ENCODE data around the gene SIK2. TPM values are rescaled to one million over a fixed set of nuclear protein-coding genes. Genes with fewer than 3 reads are reported as not detected.

Gene SIK2
- total and polyA plus RNA-seq, 11 donors, result 4.1 to 45.8 (median 27.5) TPM

- no peak for ATAC-seq
- H3K27ac ChIP-seq, result peak overlapping the region; percentile 91 to 99 (median 96)
- H3K4me3 ChIP-seq, result peak overlapping the region; percentile 69 to 96 (median 87)
- TF ChIP-seq POLR2A (IDR thresholded peaks at IDR 0.05) (no peak), CTCF (IDR thresholded peaks at IDR 0.05) (no peak)
- H3K27me3 ChIP-seq, result no peaks in the 10 kb centered on the region
- intact Hi-C loops (cut with DNase I), result loop anchor here in 9 of 10 donors (2.0 to 10.0 kb wide), 9 partner anchors 34 to 241 kb away; partner anchors contain the start of gene PPP2R1B (in 1 of the 9)
- no peak for DNase-seq
- 14 to 19% (median 15%) methylated on average over 9 of the region's 9 CpGs for WGBS, 4 donors
- no peaks in the 10 kb centered on the region for H3K36me3 ChIP-seq
- peaks cover 0 to 41% (median 23%) of the 10 kb centered on the region in 12 donors for H3K4me1 ChIP-seq
- no peaks in the 10 kb centered on the region for H3K9me3 ChIP-seq
These were observed 642 bp upstream of the SIK2 start for GRCh38 chr11:111601636-111601978.

GRCh38 chr11:111602865-111603610 lies 789 bp downstream of the SIK2 start:
- Histone ChIP-seq H3K9me3 (no peaks in the 10 kb centered on the region), H3K4me3 (peak overlapping the region; percentile 69 to 96 (median 87)), H3K27me3 (no peaks in the 10 kb centered on the region), H3K27ac (peak overlapping the region; percentile 91 to 99 (median 96)), H3K36me3 (no peaks in the 10 kb centered on the region), H3K4me1 (peaks cover 3 to 47% (median 28%) of the 10 kb centered on the region in 12 donors)
- peak in 3 of 4 donors; percentile 16 to 38 (median 29) for ATAC-seq
- intact Hi-C loops (cut with DNase I), result loop anchor here (1.0 to 10.0 kb wide), 12 partner anchors 36 to 239 kb away; partner anchors contain the start of gene PPP2R1B (in 3 of the 10)
- WGBS, 4 donors, result 1% methylated on average over 23 to 44 of the region's 44 CpGs
- peak; percentile 47 to 73 (median 58) for DNase-seq
- TF ChIP-seq CTCF (IDR thresholded peaks at IDR 0.05), result no peak
- TF ChIP-seq POLR2A (IDR thresholded peaks at IDR 0.05), result no peak

- peaks cover 3 to 47% (median 28%) of the 10 kb centered on the region in 12 donors for H3K4me1 ChIP-seq
These were observed 1.4 kb downstream of the SIK2 start for GRCh38 chr11:111603611-111604130.

More at GRCh38 chr11:111603611-111604130, 1.4 kb downstream of the SIK2 start:
- Histone ChIP-seq H3K27me3 (no peaks in the 10 kb centered on the region), H3K4me3 (peak overlapping the region; percentile 69 to 96 (median 87)), H3K27ac (peak overlapping the region in 11 of 12 donors; percentile 91 to 99 (median 97)), H3K9me3 (no peaks in the 10 kb centered on the region), H3K36me3 (no peaks in the 10 kb centered on the region)
- no peak for TF ChIP-seq POLR2A (IDR thresholded peaks at IDR 0.05)
- TF ChIP-seq CTCF (IDR thresholded peaks at IDR 0.05), result no peak
- ATAC-seq (no peak), DNase-seq (no peak)
- WGBS, 4 donors, result 9 to 16% (median 9%) methylated on average over 7 of the region's 7 CpGs
- intact Hi-C loops (cut with DNase I), result loop anchor here in 9 of 10 donors (2.0 to 10.0 kb wide), 10 partner anchors 36 to 239 kb away; partner anchors contain the start of gene PPP2R1B (in 3 of the 9)
